HG03064 (cell line): ENCODE data around the gene CRYM.
A peak's percentile ranks its signal among the peaks of the same experiment; 100 is the strongest.
"Not testable (repeated sequence)": the region's sequence is repeated elsewhere in the genome, so short reads cannot be mapped to it uniquely, and the experiment has no call there.

Experiments
- ATAC-seq: cut with Tn5 transposase; IDR thresholded peaks from one replicate; pipeline ENCODE4 v1.9.1; 2021; ENCODE audit warnings: low read depth; ENCODE audit not compliant: unreplicated experiment

The CRYM gene

GRCh38 chr16:21281698-21282389 lies 3.8 kb upstream of the CRYM start:
- ATAC-seq = no peak

DNA sequence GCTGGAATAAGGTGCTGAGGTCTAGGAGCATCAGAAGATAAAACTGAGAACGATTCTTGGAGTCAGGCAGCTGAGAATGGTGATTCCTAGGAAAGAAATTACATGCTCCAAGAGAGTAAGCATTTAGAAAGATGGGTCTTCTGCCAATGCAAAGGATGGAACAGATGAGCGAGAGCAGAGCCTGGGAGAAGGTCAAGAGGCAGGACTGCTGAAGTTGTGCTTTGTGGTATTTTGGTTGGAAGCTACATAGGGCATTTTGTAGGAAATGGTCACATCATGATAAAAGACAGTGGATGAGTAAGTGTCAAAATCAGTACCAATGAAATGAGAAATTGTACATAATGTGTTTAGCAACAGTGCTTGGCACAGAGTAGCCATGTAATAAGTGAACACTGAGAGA lies 1.4 kb upstream of the CRYM start:
- ATAC-seq = no peak

GRCh38 chr16:21277045-21277926 lies 804 bp downstream of the CRYM start:
- no peak for ATAC-seq

- ATAC-seq = no peak
These were observed 2.0 kb downstream of the CRYM start for GRCh38 chr16:21276090-21276489.

- ATAC-seq = no peak
These were observed 2.6 kb downstream of the CRYM start for GRCh38 chr16:21275529-21275928.

- ATAC-seq = no peak
These were observed 3.8 kb downstream of the CRYM start for GRCh38 chr16:21274172-21274726.

DNA sequence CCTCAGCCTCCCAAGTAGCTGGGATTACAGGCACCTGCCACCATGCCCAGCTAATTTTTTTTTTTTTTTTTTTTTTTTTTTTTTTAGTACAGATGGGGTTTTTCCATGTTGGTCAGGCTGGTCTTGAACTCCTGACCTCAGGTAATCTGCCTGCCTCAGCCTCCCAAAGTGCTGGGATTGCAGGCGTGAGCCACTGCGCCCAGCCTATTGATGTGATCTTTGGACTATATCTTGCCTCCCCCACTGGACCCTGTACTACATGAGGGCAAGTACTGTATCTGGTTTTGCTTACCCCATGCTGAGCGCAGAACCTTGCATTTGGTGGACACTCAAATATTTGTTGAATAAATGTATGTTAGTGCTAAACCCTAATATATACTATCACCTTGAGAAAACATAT lies 5.3 kb downstream of the CRYM start:
- ATAC-seq = not testable (repeated sequence)

DNA sequence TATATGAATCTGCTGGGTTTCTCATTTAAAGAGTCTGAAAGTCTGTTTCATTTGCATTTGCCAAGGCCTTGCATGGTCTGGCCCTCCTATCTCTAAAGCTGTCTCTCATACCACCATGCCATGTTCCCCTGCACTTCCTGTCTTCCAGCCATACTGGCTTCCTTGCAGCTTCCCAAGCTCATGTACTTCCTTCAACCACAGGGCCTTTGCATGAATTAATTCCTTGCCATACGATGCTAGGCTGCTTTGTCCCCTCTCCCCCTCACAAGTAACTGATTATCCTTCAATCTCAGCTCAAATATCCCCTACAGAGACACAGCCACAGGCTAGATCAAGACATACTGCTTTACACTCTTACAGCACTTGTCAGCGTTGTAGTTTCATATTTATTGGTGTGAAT lies 5.8 kb downstream of the CRYM start:
- ATAC-seq = no peak

DNA sequence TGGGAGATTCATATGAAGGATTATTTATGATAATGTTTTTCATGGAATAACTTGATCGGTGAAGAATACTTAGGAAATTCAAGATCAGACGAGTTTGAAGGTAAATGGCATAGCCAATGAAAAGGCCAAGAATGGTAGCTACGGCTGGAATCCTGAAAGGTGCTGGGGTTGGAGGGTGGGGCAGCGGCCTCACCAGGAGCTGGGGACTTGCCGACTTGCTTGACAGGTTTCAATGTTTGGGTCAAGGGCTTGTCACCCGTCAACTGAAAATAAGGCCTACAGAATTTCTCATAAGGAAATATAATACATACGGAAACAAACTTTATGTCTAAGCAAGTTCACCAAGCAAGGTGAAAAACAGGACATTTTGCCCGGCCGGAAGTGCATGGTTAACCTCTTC lies 9.9 kb downstream of the CRYM start:
- ATAC-seq = no peak

- ATAC-seq = no peak
These were observed 10.8 kb downstream of the CRYM start for GRCh38 chr16:21267298-21267697.

DNA sequence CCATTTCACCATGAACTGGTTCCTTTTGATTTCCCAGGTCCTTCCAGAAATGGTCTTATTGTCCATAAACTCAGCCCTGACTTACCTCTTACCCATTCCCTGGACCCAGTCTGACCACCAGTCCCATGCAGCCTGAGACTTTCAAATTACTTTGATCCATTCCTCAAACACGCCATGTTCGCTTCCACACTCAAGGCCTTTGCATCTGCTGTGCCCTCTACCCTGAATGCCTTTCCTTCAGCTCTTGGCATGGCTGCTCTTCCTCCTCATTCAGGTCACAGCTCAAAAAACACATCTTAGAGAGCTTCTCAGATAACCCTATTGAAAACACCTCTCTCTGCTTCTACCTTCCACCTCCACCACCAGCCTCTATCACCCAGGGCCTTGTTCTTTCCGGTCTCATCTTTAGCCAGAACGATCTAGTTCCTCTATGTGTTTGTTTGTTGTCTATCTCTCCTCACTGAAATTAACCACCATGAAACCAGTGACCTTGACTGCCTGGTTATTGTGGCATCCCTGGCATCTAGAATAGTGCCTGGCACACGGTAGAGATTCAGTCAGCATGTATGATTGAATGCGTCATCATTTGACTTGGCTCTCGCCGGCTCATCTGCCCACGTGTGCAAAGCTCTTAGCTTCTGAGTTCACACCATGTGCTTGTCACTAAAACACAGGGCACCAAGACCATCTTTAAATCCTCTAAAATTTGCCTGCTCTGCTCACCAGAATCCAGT lies 12.8 kb downstream of the CRYM start:
- no peak for ATAC-seq

- no peak for ATAC-seq
These were observed 13.5 kb downstream of the CRYM start for GRCh38 chr16:21264571-21265036.

GRCh38 chr16:21263640-21264570 lies 14.2 kb downstream of the CRYM start:
- peak; percentile 78 for ATAC-seq

DNA sequence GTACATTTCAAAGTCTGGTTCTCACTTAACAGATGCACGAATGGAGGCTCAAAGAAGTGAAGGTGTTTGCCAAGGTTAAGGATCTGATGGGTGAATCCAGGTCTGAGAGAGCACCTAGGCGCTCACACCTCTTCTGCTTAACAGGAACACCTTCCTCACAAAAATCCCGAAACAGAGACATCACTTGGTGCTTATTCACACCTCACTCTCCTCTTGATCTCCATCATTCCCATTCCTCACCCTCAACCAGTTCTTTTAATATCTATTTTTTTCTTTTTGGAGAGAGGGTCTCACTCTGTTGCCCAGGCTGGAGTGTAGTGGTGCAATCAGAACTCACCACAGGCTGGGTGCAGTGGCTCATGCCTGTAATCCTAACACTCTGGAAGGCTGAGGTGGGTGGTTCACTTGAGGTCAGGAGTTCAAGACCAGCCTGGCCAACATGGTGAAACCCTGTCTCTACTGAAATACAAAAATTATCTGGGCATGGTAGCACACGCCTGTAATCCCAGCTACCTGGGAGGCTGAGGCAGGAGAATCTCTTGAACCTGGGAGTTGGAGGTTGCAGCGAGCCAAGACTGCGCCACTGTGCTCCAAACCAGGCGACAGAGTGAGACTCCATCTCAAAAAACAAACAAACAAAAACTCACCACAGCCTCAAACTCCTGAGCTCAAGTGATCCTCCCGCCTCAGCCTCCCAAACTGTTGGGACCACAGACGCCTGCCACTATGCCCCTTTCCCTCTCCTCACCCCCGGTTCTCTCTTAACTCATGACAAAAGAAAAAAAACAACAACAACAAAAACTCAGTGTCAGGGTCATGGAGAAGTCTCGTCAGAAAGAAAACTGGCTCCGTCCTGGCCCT lies 15.1 kb downstream of the CRYM start:
- ATAC-seq = no peak

DNA sequence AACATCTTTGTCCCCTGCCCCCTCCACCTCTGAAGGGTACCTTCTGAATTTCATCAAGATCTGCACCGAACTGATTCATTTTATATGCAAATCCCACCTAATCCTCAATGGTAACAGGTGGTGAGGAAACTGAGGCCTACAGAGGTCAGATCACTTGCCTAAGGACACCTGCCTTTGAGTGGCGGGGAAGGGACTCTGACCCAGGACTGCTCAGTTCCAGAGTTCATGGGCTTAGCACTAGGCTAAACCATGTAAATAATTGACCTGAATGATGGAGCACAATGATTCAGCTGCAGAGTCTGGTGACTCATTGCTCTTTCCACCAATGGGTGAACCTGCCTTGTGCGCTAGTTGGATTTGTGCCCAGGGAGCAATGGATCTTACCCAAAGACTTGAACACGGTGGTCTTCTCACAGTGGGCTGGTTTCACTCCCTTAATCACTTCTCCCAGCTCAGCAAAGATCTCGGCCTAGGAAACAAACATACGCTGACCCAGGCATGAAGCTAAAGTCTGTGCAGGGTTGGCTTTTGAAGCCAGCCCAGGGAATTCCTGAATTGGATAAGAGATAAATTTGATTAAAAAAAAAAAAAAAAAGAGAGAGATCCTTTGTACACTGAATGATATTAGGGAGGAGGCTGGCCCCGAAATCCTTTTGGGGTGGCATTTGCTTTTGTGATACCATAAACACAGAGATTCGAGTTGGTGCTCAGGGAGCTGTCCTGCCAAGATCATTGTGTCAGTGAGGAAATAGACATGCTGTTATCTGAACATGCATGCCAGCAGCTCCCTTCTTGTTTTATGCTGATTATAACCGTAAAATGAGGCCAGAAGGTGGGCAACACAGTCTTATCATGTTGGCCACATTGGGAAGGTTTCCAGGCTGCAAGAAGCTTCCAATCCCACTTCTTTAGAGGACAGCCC lies 17.0 kb downstream of the CRYM start:
- ATAC-seq = no peak

DNA sequence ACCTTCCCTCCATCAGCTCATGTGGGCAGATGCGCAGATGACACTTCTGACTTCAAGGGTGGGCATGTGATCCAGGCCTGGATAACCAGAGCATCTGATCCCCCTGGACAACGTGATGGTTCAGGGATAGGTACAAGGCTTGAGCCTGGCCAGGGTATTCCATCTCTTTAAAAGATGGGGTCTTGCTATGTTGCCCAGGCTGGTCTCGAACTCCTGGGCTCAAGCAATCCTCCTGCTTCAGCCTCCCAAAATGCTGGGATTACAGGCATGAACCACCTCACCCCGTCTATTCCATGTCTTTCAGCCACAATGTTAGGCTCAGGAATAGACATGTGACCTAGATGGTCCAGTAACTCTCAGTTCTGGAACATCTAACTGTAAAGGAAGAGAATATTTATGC lies 20.8 kb downstream of the CRYM start:
- ATAC-seq = no peak

- no peak for ATAC-seq
These were observed 21.5 kb downstream of the CRYM start for GRCh38 chr16:21256636-21257035.

DNA sequence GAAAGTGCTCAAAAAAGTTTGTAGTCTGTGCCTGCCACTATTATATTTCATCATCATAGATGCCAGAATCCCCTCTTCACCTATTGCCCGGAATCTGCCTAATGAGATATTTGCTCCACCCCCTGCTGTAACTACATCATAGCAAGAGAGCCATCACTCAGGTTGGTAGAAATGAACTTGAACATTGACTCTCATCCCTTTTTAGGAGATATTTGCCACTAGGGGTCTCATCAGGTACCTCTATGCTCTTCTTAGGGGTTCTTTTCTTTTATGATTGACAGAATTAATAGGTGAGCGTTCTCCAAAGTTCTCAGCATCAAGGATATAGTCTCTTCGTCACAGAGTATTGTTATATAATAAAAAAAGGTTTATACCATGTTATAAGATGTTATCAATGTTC lies 24.6 kb downstream of the CRYM start:
- ATAC-seq = no peak
